Measurements from ENCODE around the gene PERCC1.

DNA sequence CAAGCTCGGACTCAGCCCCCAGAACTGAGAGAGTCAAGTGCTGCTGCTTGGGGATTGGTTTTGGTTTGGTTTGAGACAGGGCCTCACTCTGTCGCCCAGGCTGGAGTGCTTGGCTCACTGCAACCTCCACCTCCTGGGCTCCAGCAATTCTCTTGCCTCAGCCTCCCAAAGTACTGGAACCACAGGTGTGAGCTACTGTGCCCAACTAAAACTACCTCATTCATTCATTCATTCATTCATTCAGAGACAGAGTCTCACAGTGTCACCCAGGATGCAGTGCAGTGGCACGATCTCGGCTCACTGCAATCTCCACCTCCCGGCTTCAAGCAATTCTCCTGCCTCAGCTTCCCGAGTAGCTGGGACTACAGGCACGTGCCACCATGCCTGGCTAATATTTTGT, 41.1 kb upstream of the PERCC1 start:
- TF ChIP-seq, protein P1, sequence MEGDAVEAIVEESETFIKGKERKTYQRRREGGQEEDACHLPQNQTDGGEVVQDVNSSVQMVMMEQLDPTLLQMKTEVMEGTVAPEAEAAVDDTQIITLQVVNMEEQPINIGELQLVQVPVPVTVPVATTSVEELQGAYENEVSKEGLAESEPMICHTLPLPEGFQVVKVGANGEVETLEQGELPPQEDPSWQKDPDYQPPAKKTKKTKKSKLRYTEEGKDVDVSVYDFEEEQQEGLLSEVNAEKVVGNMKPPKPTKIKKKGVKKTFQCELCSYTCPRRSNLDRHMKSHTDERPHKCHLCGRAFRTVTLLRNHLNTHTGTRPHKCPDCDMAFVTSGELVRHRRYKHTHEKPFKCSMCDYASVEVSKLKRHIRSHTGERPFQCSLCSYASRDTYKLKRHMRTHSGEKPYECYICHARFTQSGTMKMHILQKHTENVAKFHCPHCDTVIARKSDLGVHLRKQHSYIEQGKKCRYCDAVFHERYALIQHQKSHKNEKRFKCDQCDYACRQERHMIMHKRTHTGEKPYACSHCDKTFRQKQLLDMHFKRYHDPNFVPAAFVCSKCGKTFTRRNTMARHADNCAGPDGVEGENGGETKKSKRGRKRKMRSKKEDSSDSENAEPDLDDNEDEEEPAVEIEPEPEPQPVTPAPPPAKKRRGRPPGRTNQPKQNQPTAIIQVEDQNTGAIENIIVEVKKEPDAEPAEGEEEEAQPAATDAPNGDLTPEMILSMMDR (IDR thresholded peaks at IDR 0.05): no peak
- TF ChIP-seq POLR2A (IDR thresholded peaks at IDR 0.05): no peak
